CD4-positive, alpha-beta memory T cell (primary cell): ENCODE measurements around the gene HCN1. TPM values are rescaled to one million over a fixed set of nuclear protein-coding genes. Genes with fewer than 3 reads are reported as not detected.
"Not testable (repeated sequence)": the region's sequence is repeated elsewhere in the genome, so short reads cannot be mapped to it uniquely, and the experiment has no call there.

Source experiments
- CTCF ChIA-PET: fragments of 350-600 bp; sonication (Branson Sonifier 250); formaldehyde crosslinking; loops from one replicate; lab custom pipeline; 2021; ENCODE audit warnings: inconsistent platforms; ENCODE audit not compliant: partially characterized antibody; lab: Charles Lee
- POLR2A ChIA-PET: fragments of 350-600 bp; sonication (Branson Sonifier 250); formaldehyde crosslinking; loops from one replicate; lab custom pipeline; 2021; ENCODE audit not compliant: partially characterized antibody; lab: Charles Lee
- DNase-seq, 5 donors: peaks; one replicate each; pipeline versions ENCODE4 v3.0.0 to v3.0.0-alpha.2; 2020 to 2022; ENCODE audit warnings: mixed read lengths in 1 of 5
- H3K27ac ChIP-seq: one replicate; pipeline ENCODE4 v1.7.0; 2013; ENCODE audit warnings: low read depth, low read length
- H3K27me3 ChIP-seq: 2 replicates; pipeline ENCODE4 v1.7.0; 2013; ENCODE audit warnings: mild to moderate bottlenecking, low read length, moderate library complexity; ENCODE audit not compliant: insufficient read depth
- H3K36me3 ChIP-seq: 2 replicates; pipeline ENCODE4 v1.7.0; 2013; ENCODE audit warnings: mild to moderate bottlenecking, low read length, moderate library complexity; ENCODE audit not compliant: insufficient read depth
- H3K4me1 ChIP-seq: 2 replicates; pipeline ENCODE4 v1.7.0; 2013; ENCODE audit warnings: mild to moderate bottlenecking, low read length, moderate library complexity; ENCODE audit not compliant: insufficient read depth
- H3K4me3 ChIP-seq, 2 donors: one replicate each; pipeline ENCODE4 v1.7.0; 2013; ENCODE audit warnings: low read length in 2 of 2, mild to moderate bottlenecking in 1 of 2
- H3K9me3 ChIP-seq, 2 donors: one replicate each; pipeline ENCODE4 v1.7.0; 2013; ENCODE audit warnings: low read length in 2 of 2, control low read depth in 1 of 2; ENCODE audit not compliant: control insufficient read depth in 1 of 2
- H3K27ac Mint-ChIP-seq, 7 donors: one replicate each; pipeline ENCODE4 v1.8.0; 2020 to 2021; ENCODE audit warnings: mixed read lengths in 7 of 7, mild to moderate bottlenecking in 6 of 7, inconsistent platforms in 3 of 7, moderate library complexity in 3 of 7
- H3K27me3 Mint-ChIP-seq, 2 donors: one replicate each; pipeline ENCODE4 v1.8.0; 2020 to 2021; ENCODE audit warnings: mixed read lengths in 2 of 2
- H3K36me3 Mint-ChIP-seq, 2 donors: one replicate each; pipeline ENCODE4 v1.8.0; 2020 to 2021; ENCODE audit warnings: mixed read lengths in 2 of 2, inconsistent platforms in 1 of 2, mild to moderate bottlenecking in 1 of 2
- H3K4me1 Mint-ChIP-seq, 4 donors: one replicate each; pipeline ENCODE4 v1.8.0; 2020 to 2021; ENCODE audit warnings: mixed read lengths in 4 of 4, mild to moderate bottlenecking in 1 of 4
- H3K4me3 Mint-ChIP-seq, 8 donors: one replicate each; pipeline ENCODE4 v1.8.0; 2020 to 2021; ENCODE audit warnings: mixed read lengths in 8 of 8, mild to moderate bottlenecking in 7 of 8, moderate library complexity in 6 of 8, inconsistent platforms in 3 of 8
- H3K9me3 Mint-ChIP-seq, 8 donors: one replicate each; pipeline ENCODE4 v1.8.0; 2020 to 2021; ENCODE audit warnings: mixed read lengths in 8 of 8, mild to moderate bottlenecking in 5 of 8, inconsistent platforms in 3 of 8, moderate library complexity in 1 of 8
- intact Hi-C: fragments of 100-400 bp; cut with micrococcal nuclease; formaldehyde crosslinking; loops from one replicate; pipeline ENCODE4 v1.15.1; 2023
- polyA plus RNA-seq, 2 donors: library from polyadenylated mRNA; unstranded; fragments of 300-500 nt; fragmentation: Illumina TruSeq; gene quantifications; one replicate each; pipeline ENCODE4 v1.2.3, GENCODE V29; 2021
- total RNA-seq, 2 experiments: library from RNA; stranded (reverse); gene quantifications; one replicate each; pipeline ENCODE4 v1.2.3, GENCODE V29; 2021

HCN1 gene
- total and polyA plus RNA-seq, 4 experiments from 2014 or later, result not detected

DNA sequence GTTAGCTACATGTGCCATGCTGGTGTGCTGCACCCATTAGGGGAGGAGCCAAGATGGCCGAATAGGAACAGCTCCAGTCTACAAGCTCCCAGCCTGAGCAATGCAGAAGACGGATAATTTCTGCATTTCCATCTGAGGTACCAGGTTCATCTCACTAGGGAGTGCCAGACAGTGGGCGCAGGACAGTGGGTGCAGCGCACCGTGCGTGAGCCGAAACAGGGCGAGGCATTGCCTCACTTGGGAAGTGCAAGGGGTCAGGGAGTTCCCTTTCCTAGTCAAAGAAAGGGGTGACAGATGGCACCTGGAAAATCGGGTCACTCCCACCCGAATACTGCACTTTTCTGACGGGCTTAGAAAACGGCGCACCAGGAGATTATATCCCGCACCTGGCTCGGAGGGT, 251.3 kb downstream of the HCN1 start:
- H3K27ac Mint-ChIP-seq, H3K27me3 ChIP-seq, H3K4me3 ChIP-seq, H3K9me3 ChIP-seq, H3K27ac ChIP-seq, H3K4me1 ChIP-seq, CTCF ChIA-PET, DNase-seq, H3K4me3 Mint-ChIP-seq, H3K36me3 ChIP-seq, H3K27me3 Mint-ChIP-seq, POLR2A ChIA-PET, intact Hi-C loops, H3K36me3 Mint-ChIP-seq, H3K4me1 Mint-ChIP-seq: not testable (repeated sequence)
- H3K9me3 Mint-ChIP-seq, result peaks cover 0 to 11% (median 3%) of the 10 kb centered on the region in 8 donors

DNA sequence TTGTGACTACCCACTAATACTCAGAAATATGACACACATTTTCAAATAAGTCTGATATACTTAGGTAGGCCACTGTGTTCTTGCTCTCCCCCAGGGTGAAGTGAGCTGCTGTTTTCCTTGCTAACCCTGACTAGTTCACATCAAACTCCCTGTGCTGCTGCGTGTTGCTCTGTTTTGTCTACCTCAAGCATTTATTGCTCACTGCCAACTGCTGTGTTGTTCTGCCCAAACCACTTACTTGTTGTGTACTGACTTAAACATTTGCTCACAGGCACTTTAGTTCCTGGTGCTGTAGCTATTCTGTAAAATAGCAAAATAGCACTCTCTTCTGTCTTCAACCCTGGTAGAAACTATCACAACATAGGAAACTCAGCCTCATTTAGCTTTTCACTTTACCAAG, 255.7 kb downstream of the HCN1 start:
- Mint-ChIP-seq H3K36me3 (no peaks in the 10 kb centered on the region), H3K4me1 (no peaks in the 10 kb centered on the region), H3K27ac (no peak overlapping the region), H3K27me3 (no peaks in the 10 kb centered on the region), H3K4me3 (no peak overlapping the region), H3K9me3 (peaks cover 0 to 7% (median 3%) of the 10 kb centered on the region in 8 donors)
- Histone ChIP-seq H3K9me3 (no peaks in the 10 kb centered on the region), H3K27ac (no peak overlapping the region), H3K4me1 (no peaks in the 10 kb centered on the region), H3K4me3 (no peak overlapping the region), H3K27me3 (no peaks in the 10 kb centered on the region), H3K36me3 (no peaks in the 10 kb centered on the region)
- intact Hi-C loops, result no loop called here
- ChIA-PET CTCF (no interaction called here), POLR2A (no interaction called here)
- DNase-seq, result no peak

DNA sequence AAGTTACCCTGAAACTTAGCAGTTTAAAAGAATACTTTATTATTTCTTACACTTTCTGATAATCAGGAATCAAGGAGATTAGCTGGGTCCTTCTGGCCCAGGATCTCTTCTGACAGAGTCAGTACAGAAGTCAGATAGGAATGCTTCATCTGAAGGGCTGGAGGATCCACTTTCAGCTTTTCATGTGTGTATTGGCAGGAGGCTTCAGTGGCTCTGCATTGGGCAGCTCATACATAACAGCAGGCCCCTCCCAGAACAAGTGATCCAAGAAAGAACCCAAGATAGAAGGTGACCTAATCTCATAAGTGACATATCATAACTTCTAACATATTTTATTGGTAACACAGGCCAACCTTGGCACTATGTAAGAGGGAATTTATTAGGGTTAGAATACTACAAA, 258.4 kb downstream of the HCN1 start:
- intact Hi-C loops, result no loop called here
- Histone ChIP-seq H3K36me3 (no peaks in the 10 kb centered on the region), H3K27me3 (no peaks in the 10 kb centered on the region), H3K4me1 (no peaks in the 10 kb centered on the region), H3K9me3 (no peaks in the 10 kb centered on the region), H3K27ac (no peak overlapping the region), H3K4me3 (no peak overlapping the region)
- DNase-seq, result no peak
- H3K27ac Mint-ChIP-seq, result no peak overlapping the region
- no peaks in the 10 kb centered on the region for H3K27me3 Mint-ChIP-seq
- H3K9me3 Mint-ChIP-seq, result peaks cover 0 to 13% (median 6%) of the 10 kb centered on the region in 8 donors
- H3K4me3 Mint-ChIP-seq, result no peak overlapping the region
- ChIA-PET CTCF (no interaction called here), POLR2A (no interaction called here)
- no peaks in the 10 kb centered on the region for H3K4me1 Mint-ChIP-seq
- no peaks in the 10 kb centered on the region for H3K36me3 Mint-ChIP-seq

DNA sequence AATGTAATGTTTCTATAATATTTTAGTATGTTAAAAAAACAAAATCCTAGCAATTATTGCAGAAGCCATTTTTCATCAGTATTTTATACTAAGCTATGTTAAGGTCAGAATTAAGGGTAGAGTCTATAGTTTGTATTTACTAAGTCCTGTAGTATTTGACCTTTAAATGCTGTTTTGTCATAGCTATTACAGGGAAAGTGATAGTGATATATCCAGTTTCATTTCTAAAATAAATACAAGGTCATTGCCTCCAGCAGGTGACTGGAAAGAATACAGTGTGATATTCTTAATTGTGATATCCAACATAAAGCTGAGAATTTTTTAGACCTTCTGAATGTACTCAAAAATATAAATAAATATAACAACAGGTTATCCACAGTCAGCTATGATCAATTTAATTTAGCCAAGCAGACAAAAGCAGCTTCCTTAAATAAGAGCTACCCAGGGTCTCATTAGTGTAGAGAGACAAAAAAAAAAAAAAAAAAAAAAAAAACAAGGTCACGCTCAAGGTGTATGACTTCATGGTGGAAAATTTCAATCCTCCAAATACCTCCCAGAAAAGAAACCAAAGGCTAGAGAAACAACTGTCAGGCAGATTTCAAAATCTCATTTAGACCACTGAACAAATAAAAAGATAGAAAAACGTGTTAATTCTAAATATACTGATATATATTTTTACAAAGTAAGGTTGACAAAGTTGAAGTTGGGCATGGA, 278.7 kb downstream of the HCN1 start:
- H3K9me3 ChIP-seq, result no peaks in the 10 kb centered on the region
- no peaks in the 10 kb centered on the region for H3K36me3 ChIP-seq
- DNase-seq, result no peak
- Mint-ChIP-seq H3K36me3 (no peaks in the 10 kb centered on the region), H3K4me1 (no peaks in the 10 kb centered on the region), H3K4me3 (no peak overlapping the region), H3K9me3 (peaks cover 0 to 20% (median 9%) of the 10 kb centered on the region in 8 donors), H3K27ac (no peak overlapping the region), H3K27me3 (no peaks in the 10 kb centered on the region)
- H3K27me3 ChIP-seq, result no peaks in the 10 kb centered on the region
- H3K27ac ChIP-seq, result no peak overlapping the region
- no peaks in the 10 kb centered on the region for H3K4me1 ChIP-seq
- intact Hi-C loops, result no loop called here
- CTCF ChIA-PET, result no interaction called here
- POLR2A ChIA-PET, result no interaction called here
- no peak overlapping the region for H3K4me3 ChIP-seq

DNA sequence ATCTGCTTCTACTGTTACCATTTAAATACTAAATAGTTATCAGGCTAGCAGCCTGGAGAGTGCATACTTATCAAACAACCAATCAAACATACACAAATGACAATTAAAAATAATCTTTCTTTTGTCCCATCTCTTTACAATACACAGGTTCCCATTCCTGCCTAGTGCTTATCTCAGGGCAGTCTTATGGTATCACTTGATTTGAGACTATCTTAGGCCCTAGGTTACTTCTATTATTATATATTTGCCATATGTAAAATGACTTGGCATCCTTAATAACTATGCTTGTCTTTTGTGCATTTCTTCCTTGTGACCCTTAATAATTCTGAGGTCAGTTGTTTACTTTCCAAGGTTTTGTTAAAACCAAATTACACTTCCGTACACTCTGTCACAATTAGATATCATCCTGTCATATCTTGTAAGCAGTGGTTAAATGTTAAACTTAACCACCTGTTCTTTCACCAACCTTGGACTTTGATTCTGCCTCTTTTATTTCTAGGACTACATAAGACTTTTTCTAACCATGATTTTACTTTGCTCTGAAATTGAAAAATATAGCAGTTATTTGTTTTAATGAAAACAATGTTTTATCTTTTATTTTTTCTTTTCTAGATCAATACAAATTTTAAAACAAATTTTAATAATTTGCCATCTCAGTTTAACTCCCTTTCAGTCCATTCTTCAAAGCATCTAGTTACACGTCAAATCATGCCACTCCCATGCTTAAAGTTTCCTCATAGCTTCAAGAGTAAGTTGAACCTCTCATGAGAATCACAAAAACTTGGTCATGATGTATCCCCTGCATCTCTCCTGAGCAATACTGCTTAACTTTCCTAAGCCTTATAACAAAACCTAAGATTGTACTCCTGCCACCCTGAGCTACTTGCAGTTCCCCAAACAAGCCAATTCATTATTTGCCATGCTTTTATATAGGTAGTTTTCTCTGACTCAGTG, 281.3 kb downstream of the HCN1 start:
- DNase-seq, result no peak
- no peaks in the 10 kb centered on the region for H3K27me3 ChIP-seq
- intact Hi-C loops, result no loop called here
- H3K4me3 Mint-ChIP-seq, result no peak overlapping the region
- no peaks in the 10 kb centered on the region for H3K9me3 ChIP-seq
- no peaks in the 10 kb centered on the region for H3K36me3 Mint-ChIP-seq
- peaks cover 0 to 14% (median 4%) of the 10 kb centered on the region in 8 donors for H3K9me3 Mint-ChIP-seq
- no peaks in the 10 kb centered on the region for H3K4me1 ChIP-seq
- H3K4me1 Mint-ChIP-seq, result no peaks in the 10 kb centered on the region
- POLR2A ChIA-PET, result no interaction called here
- H3K27ac ChIP-seq, result no peak overlapping the region
- no peaks in the 10 kb centered on the region for H3K27me3 Mint-ChIP-seq
- no peaks in the 10 kb centered on the region for H3K36me3 ChIP-seq
- no peak overlapping the region for H3K27ac Mint-ChIP-seq
- H3K4me3 ChIP-seq, result no peak overlapping the region
- CTCF ChIA-PET, result no interaction called here

DNA sequence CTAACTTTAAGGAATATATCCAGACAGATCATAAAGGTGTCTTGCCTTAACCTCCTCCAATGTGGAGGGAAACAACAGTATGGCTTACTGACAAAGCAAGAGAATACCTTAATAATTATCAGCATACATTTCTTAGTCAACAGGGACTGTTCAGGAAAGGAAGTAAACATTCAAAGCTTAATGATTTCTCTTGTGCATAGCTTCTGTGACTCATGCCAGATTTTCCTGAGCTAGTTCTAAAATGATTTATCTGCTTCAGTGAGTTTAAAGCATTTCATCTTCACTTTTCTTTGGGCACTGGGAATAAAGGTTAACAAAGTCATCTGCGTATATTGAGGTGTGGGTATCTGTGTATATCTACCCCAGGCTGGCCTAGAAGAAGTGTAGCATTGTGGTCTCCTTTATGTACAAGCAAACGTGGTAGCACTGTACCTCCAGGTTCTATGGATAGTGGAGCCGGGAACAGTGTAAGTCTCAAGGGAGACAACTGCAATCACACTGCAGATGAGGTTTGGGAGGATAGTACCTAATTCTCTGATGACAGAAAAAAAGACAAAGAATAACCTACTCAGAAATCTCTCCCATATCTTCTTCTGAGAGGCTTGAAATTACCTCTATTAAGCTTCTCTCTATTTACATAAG, 284.1 kb downstream of the HCN1 start:
- no peaks in the 10 kb centered on the region for H3K27me3 ChIP-seq
- Mint-ChIP-seq H3K27me3 (no peaks in the 10 kb centered on the region), H3K4me1 (no peaks in the 10 kb centered on the region), H3K4me3 (no peak overlapping the region), H3K9me3 (peaks cover 0 to 12% (median 4%) of the 10 kb centered on the region in 8 donors), H3K36me3 (no peaks in the 10 kb centered on the region), H3K27ac (no peak overlapping the region)
- ChIA-PET CTCF (no interaction called here), POLR2A (no interaction called here)
- H3K27ac ChIP-seq, result no peak overlapping the region
- no peak for DNase-seq
- no peaks in the 10 kb centered on the region for H3K9me3 ChIP-seq
- intact Hi-C loops, result no loop called here
- no peaks in the 10 kb centered on the region for H3K36me3 ChIP-seq
- H3K4me1 ChIP-seq, result no peaks in the 10 kb centered on the region
- H3K4me3 ChIP-seq, result no peak overlapping the region

DNA sequence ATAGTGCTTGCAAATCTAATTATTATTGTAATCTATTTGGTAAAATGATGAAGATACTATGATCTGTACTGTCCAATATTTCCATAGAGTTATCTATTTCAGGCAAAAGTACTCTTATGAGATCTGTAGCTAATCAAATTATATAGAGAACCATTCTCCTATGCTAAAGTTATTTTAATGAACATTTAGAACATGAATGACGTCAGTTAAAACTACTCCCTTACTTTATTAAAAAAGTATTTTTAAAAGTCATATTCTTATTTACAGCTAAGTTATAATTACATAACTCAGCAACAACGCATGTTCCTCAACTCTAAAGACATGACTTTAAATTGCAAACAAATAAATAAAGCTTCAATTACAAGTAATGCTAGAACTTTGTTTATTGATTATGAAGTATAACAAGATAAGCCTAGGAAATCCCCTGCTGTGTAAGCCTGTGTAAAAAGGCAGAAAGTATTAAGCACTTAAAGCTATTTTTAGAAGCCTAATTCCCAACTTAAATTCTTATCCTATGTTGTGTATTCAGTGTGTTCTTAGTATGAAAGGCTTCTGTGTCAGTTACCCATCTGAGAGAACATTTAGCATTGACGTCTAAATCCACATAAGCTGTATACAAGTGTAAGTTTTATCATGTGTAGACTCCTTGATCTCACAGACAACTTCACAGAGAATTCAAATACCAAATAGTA, 285.7 kb downstream of the HCN1 start:
- no peak overlapping the region for H3K27ac Mint-ChIP-seq
- no peak overlapping the region for H3K4me3 ChIP-seq
- no peaks in the 10 kb centered on the region for H3K27me3 Mint-ChIP-seq
- no peaks in the 10 kb centered on the region for H3K36me3 Mint-ChIP-seq
- H3K27ac ChIP-seq, result no peak overlapping the region
- H3K27me3 ChIP-seq, result no peaks in the 10 kb centered on the region
- no peak overlapping the region for H3K4me3 Mint-ChIP-seq
- H3K4me1 ChIP-seq, result no peaks in the 10 kb centered on the region
- ChIA-PET POLR2A (no interaction called here), CTCF (no interaction called here)
- H3K36me3 ChIP-seq, result no peaks in the 10 kb centered on the region
- H3K4me1 Mint-ChIP-seq, result no peaks in the 10 kb centered on the region
- no peak for DNase-seq
- intact Hi-C loops, result no loop called here
- H3K9me3 Mint-ChIP-seq, result peaks cover 0 to 12% (median 3%) of the 10 kb centered on the region in 8 donors
- no peaks in the 10 kb centered on the region for H3K9me3 ChIP-seq
